Right lobe of liver (tissue), 6 donors: ENCODE measurements around the gene GALC. TPM values are rescaled to one million over a fixed set of nuclear protein-coding genes. Genes with fewer than 3 reads are reported as not detected.

Source experiments
- ATAC-seq, 4 donors: fragments of 200-7000 bp; cut with Tn5 transposase; one replicate each; pipeline ENCODE4 v1.9.1; 2020; ENCODE audit warnings: mild to moderate bottlenecking in 4 of 4, moderate library complexity in 4 of 4
- DNase-seq, 3 donors: peaks; one replicate each; pipeline ENCODE4 v3.0.0-alpha.2; 2020
- H3K27ac ChIP-seq, 3 donors: fragments of 200-600 bp; one replicate each; pipeline ENCODE4 v1.8.0; 2022
- H3K27me3 ChIP-seq, 2 donors: fragments of 200-600 bp; one replicate each; pipeline ENCODE4 v1.8.0; 2022
- H3K36me3 ChIP-seq, 4 donors: fragments of 200-600 bp; sonication (generic) in 1 of 4; one replicate each; pipeline versions ENCODE4 v1.5.1 to v1.8.0; 2017 to 2022; ENCODE audit warnings: control low read depth in 1 of 4
- H3K4me1 ChIP-seq, 4 donors: fragments of 200-600 bp; sonication (generic) in 1 of 4; one replicate each; pipeline versions ENCODE4 v1.5.1 to v1.8.0; 2017 to 2022; ENCODE audit warnings: control low read depth in 1 of 4
- H3K4me3 ChIP-seq, 3 donors: fragments of 200-600 bp; one replicate each; pipeline ENCODE4 v1.8.0; 2022
- H3K9me3 ChIP-seq, 4 donors: fragments of 200-600 bp; sonication (generic) in 1 of 4; one replicate each; pipeline versions ENCODE4 v1.5.1 to v1.8.0; 2017 to 2022; ENCODE audit warnings: control low read depth in 1 of 4
- POLR2A ChIP-seq: fragments of 450-650 bp; IDR thresholded peaks from one replicate; pipeline ENCODE4 v1.6.1; 2017; ENCODE audit warnings: antibody characterized with exemption, mild to moderate bottlenecking
- WGBS: methylation state at CpG from one replicate; pipeline ENCODE4 v1.1.6; 2018; ENCODE audit warnings: low coverage, low lambda C conversion rate; ENCODE audit not compliant: insufficient coverage; ENCODE audit errors: missing lambda C conversion rate; 5-methylcytosine and 5-hydroxymethylcytosine counted together
- intact Hi-C, 2 donors: fragments of 100-400 bp; cut with DNase I; formaldehyde crosslinking; loops; one replicate each; pipeline versions ENCODE4 v1.11.2 to v1.14.1; 2022
- total RNA-seq, 6 experiments: library from RNA; depleted of rRNA in 2 of 6; stranded (reverse); fragments of >200 nt in 2 of 6; fragmentation: NEBNext Ultra II Directional in 3 of 6; extraction: Animal tissue kit (Norgen Biotek cat#: 25700) in 3 of 6; gene quantifications; one replicate each; pipeline versions ENCODE4 v1.1.0 to v1.2.4, GENCODE V29; 2016 to 2023
- TF ChIP-seq, protein P1 (sequence below), 4 donors: fragments of 200-600 bp in 3 of 4; fragments of 450-650 bp in 1 of 4; IDR thresholded peaks; one replicate each; pipeline versions ENCODE4 v1.5.1 to v1.8.0; 2016 to 2022; ENCODE audit warnings: antibody characterized with exemption in 4 of 4, mild to moderate bottlenecking in 2 of 4
- donor health status: DM: no; HTN: yes; CAD: no.
- donor health status: DM: no; HTN: no; CAD: no.
- donor health status: DM: no; HTN: no; CAD: no.
- donor health status: DM: no; HTN: yes; CAD: no.
- donor health status: DM: no; HTN: yes; CAD: no.

The GALC gene
- total RNA-seq, 6 experiments from 2014 or later: 8.3 to 23.5 (median 10.3) TPM

GRCh38 chr14:87940382-87940781, 52.6 kb downstream of the GALC start:
- Histone ChIP-seq H3K36me3 (peaks cover 0 to 30% (median 6%) of the 10 kb centered on the region in 4 donors), H3K27me3 (no peaks in the 10 kb centered on the region), H3K27ac (no peak overlapping the region), H3K9me3 (no peaks in the 10 kb centered on the region), H3K4me3 (no peak overlapping the region), H3K4me1 (no peaks in the 10 kb centered on the region)
- 72% methylated on average over 3 of the region's 3 CpGs for WGBS
- ATAC-seq (no peak), DNase-seq (no peak)
- intact Hi-C loops: no loop called here
- no peak for TF ChIP-seq POLR2A
- TF ChIP-seq, protein P1, sequence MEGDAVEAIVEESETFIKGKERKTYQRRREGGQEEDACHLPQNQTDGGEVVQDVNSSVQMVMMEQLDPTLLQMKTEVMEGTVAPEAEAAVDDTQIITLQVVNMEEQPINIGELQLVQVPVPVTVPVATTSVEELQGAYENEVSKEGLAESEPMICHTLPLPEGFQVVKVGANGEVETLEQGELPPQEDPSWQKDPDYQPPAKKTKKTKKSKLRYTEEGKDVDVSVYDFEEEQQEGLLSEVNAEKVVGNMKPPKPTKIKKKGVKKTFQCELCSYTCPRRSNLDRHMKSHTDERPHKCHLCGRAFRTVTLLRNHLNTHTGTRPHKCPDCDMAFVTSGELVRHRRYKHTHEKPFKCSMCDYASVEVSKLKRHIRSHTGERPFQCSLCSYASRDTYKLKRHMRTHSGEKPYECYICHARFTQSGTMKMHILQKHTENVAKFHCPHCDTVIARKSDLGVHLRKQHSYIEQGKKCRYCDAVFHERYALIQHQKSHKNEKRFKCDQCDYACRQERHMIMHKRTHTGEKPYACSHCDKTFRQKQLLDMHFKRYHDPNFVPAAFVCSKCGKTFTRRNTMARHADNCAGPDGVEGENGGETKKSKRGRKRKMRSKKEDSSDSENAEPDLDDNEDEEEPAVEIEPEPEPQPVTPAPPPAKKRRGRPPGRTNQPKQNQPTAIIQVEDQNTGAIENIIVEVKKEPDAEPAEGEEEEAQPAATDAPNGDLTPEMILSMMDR (IDR thresholded peaks at IDR 0.05): no peak

DNA sequence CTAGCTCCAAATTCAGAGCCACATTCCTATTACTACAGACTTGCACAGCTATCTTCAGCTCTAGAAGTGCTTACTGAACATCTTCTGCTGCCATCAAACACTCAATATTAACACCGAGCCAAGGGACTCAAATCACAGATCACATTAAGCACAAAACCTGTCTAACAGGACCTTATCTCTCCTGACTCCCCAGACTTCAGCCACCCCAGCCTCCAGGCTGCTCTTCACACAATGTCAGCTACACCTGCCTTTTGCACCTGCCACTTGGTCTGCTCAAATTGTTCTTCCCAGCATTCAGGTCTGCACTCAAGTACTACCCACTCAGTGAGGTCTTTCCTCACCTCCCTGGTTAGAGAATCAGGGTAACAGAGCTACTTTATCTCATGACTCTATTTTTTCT, 57.1 kb downstream of the GALC start:
- ATAC-seq: no peak
- Histone ChIP-seq H3K4me3 (no peak overlapping the region), H3K27ac (no peak overlapping the region), H3K36me3 (peaks cover 0 to 13% (median 5%) of the 10 kb centered on the region in 4 donors), H3K9me3 (no peaks in the 10 kb centered on the region), H3K4me1 (no peaks in the 10 kb centered on the region), H3K27me3 (no peaks in the 10 kb centered on the region)
- no peak for DNase-seq
- TF ChIP-seq, protein P1 (IDR thresholded peaks at IDR 0.05): no peak
- intact Hi-C loops: no loop called here
- 100% methylated on average over 1 of the region's 1 CpG for WGBS

GRCh38 chr14:87935081-87935828, 57.7 kb downstream of the GALC start:
- Histone ChIP-seq H3K36me3 (peaks cover 0 to 6% (median 3%) of the 10 kb centered on the region in 4 donors), H3K4me3 (no peak overlapping the region), H3K27me3 (no peaks in the 10 kb centered on the region), H3K27ac (no peak overlapping the region), H3K9me3 (no peaks in the 10 kb centered on the region), H3K4me1 (no peaks in the 10 kb centered on the region)
- WGBS: 47% methylated on average over 4 of the region's 5 CpGs
- TF ChIP-seq POLR2A: no peak
- TF ChIP-seq, protein P1 (IDR thresholded peaks at IDR 0.05): no peak
- intact Hi-C loops: no loop called here
- DNase-seq: no peak
- no peak for ATAC-seq

DNA sequence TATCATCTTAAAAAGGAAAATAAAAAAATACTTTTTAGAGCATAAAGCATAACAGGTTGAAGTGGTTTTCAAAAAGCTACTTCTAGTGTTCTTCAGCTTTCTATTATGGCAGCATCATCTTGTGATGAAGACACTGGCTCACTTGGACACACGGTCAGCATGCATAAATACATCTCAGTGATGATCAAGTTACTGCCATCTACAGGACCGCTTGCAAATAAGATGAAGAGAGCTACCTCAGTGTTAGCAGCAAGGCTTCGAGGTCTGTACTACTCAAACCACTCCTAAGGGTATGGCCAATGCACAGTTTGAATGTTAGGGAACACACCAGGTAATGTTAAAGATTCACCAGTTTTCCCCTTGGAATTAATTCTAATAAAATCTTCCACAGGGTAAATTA, 58.8 kb downstream of the GALC start:
- intact Hi-C loops: no loop called here
- TF ChIP-seq, protein P1 (IDR thresholded peaks at IDR 0.05): no peak
- no peak for TF ChIP-seq POLR2A
- DNase-seq: no peak
- H3K27me3 ChIP-seq: no peaks in the 10 kb centered on the region
- peaks cover 0 to 6% (median 0%) of the 10 kb centered on the region in 4 donors for H3K36me3 ChIP-seq
- no peaks in the 10 kb centered on the region for H3K4me1 ChIP-seq
- no peak for ATAC-seq
- 100% methylated on average over 1 of the region's 3 CpGs for WGBS
- H3K27ac ChIP-seq: no peak overlapping the region
- H3K4me3 ChIP-seq: no peak overlapping the region
- no peaks in the 10 kb centered on the region for H3K9me3 ChIP-seq
